HG03108 (cell line): ENCODE data around the gene HS6ST1.

ENCODE experiments used
- ATAC-seq: cut with Tn5 transposase; IDR thresholded peaks from one replicate; pipeline ENCODE4 v1.9.1; 2021; ENCODE audit warnings: moderate library complexity; ENCODE audit not compliant: unreplicated experiment

HS6ST1 gene

DNA sequence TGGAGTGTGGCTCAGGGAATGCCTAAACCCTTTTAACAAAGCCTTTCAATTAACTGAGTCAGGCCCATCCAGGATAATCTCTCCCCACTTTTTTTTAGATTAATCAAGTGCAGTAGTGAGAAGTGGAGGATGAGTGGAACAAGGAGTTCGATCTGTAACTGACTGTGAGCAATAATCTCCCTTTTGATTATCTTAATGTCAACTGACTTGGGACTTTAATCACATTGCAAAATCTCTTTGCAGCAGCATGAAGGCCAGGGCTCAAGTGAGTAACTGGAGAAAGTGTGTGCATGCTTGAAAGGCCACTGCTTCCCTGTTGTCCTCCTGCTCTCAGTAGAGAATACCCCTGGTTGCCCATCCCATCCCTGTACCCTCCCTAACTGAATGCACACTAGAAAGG, 32.1 kb upstream of the HS6ST1 start:
- no peak for ATAC-seq

- ATAC-seq: no peak
Measured at GRCh38 chr2:128348701-128349100, 30.0 kb upstream of the HS6ST1 start.

DNA sequence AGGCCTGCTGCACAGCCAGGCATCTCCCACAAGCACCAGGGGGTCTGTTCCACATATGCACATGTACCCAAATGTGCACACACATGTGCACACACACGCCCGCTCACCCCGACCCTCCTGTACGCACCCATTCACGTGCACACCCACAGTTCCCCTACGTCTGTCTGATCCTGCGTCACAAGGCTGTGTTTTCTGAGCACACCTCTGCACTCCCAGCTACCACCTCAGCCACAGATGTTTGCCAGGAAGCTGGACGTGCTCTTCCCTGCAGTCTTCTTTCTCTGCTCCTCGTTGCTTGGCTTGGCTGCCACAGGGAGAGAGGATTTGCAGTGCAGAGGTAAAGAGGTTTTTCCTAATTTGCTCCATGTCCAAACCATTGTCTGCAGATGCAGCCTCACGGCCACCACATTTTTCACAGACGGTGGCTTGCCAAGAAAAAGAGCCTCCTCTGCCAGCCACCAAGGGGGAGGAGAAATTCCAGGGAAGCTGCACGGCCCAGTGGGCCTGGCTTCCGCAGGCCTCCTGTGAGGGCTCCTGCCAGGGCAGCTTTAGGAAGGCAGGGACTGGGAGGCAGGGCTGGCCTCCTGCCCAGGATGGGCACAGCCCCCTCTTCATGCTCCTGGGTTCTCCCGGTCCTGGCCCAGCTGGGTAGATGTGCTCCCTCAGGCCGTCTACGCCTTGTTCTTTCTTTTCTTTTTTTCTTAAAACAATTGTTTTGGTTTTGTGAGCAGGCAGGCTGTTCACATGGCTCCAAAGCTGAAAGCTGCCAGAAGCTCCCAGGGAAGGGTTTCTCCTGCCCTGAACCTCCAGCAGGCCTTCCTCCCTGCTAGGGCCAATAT, 29.3 kb upstream of the HS6ST1 start:
- ATAC-seq: no peak

DNA sequence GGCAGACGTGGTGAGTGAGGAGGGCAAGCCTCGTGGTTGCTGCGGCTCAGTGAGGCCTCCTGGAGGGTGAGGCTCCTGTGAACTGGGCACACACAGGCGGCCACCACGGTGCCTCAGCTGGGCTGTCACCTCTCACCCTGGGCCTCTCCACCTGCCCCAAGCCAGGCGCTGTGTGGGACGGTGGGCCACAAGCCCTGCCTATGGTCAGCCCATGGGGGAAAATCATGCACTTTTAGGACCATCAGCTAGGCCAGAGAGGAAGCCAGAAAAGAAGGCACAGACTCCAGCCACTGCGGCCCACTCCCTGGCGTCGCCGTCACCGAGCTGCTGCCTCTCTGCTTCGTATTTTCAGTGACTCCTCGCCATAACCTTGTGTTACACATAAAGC, 28.5 kb upstream of the HS6ST1 start:
- ATAC-seq: no peak

DNA sequence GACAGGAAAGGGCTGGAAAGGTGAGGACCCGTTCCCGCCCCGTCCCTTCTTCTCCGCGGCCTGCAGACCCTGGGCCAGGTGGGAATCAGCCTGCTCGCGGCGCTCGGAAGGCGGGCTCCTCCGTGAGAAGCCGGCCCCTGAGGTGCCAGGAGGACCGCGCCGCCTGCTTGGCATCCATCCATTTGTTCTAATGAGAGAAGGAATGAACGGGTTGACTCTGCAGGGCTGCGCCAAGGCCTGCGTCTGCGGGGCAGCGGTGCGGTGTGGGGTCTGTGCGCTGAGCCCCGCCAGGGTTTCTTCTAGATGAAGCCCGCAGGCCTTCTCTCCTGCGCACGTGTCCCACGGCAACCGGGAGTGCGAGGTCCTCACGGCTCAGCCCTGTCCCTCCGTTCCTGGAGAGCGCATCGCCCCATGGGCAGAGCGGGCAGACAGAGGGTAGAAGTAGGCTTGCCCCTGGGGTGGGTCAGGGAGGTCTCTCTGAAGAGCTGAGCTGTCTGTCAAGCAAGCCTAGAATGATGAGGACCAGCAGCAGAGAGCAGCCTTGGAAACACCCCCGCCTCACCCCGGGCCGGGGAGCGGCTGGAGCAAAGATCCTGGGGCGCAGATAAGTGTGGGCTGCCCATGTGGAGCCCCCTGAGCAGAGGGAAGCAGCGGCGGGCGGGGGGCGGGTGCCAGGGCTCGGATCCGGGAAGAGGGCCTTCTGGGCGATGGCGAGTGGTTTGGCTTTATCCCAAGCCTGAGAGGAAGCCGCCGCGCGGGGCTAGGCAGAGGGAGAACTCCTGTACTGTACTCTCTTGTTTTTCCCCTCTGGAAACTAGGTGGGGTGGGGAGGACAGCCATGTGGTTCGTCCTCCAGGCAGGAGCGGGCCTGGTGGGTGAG, 27.9 kb upstream of the HS6ST1 start:
- ATAC-seq: no peak

DNA sequence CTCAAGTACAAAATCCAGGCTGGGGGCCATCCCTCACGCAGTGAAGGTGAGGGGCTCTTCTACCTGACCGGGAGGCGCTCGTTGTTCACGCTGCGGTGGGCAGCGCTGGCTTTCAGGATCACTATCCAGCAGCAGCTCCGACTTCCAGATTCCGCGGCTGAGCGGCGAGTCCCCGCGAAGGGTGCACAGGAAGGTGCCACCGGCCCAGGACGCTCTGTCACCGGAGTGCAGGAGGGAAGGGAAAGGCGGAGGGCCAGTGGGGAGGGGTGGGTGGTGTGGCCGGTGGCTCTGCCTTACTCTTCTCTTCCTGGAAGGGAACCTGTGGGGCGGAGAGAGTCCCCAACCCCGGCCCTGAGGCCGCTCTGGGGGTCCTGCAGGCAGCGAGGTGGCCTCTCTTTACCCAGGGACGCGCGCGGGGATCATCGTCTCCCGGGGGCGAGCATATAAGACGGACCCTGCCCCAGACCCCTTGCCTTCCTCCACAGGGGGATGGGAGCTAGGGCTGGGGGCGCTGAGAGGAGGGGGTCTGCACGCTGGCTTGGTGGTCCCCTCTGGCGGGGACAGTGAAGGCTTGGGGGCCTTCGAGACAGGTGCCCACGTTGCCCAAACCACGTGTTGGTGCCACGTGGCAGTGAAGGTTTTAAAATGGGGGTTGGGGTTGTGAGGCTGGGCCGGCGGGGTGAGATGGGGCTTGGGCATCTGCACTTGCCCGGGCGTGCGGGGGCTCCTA, 26.9 kb upstream of the HS6ST1 start:
- no peak for ATAC-seq

GRCh38 chr2:128344101-128344500, 25.4 kb upstream of the HS6ST1 start:
- ATAC-seq: no peak

DNA sequence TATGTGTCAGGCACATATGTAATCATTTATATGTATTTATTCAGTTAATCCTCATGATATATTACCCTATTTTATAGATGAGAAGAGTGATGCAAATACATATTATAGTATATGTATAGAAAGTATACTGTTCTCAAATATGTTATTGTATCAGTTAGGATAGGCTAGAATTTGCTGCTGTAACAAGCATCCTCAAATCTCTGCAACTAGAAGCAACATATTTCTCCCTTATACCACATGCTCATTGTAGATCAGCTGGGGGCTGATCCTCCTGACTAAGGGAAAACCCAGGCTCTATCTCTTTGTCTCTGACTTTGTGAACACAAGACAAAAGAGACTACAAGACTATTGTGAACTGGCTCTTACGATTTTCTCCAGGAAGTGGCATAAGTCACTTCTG, 24.8 kb upstream of the HS6ST1 start:
- no peak for ATAC-seq

- ATAC-seq: no peak
Measured at GRCh38 chr2:128342550-128342949, 23.9 kb upstream of the HS6ST1 start.

DNA sequence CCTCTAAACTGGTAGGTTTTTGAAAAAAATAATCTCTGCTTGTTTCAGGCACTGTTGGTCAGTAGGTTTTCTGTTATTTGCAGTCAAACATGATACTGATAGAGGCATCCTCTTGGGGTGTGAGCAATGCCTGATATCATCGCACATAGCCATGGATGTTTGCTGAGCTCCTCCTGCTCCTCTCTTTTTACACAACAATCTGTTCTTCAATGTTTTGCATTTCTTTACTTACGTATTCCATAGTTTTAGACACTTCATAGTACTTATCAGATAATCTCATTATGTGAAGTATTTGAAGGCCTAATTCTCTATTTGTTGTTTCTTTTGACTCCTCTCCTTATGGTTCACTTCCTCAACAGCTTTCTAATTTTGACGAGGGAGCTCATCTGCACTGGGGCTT, 23.0 kb upstream of the HS6ST1 start:
- no peak for ATAC-seq

- no peak for ATAC-seq
Measured at GRCh38 chr2:128332091-128332634, 13.5 kb upstream of the HS6ST1 start.

GRCh38 chr2:128330583-128330982, 11.9 kb upstream of the HS6ST1 start:
- no peak for ATAC-seq

DNA sequence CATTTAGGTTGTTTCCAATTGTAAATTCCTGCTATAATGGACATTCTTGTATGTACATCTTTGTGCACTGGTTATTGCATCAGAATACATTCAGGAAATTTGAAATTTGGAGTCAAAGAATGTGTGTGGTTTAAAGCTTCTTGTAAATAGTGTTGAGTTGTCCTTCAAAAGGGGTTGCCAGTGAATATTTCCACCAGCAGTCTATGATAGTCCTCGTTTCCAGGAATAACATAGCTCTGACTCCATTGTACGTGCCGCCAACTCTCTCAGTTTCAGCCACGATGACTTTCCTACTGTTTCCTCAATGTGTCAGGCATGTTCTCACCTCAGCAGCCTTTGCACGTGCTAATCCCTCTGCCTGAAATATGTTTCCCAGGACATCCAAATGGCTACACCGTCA, 10.9 kb upstream of the HS6ST1 start:
- no peak for ATAC-seq

GRCh38 chr2:128327180-128327964, 8.7 kb upstream of the HS6ST1 start:
- ATAC-seq: no peak

- ATAC-seq: no peak
Measured at GRCh38 chr2:128326346-128326745, 7.7 kb upstream of the HS6ST1 start.

GRCh38 chr2:128325611-128326181, 7.0 kb upstream of the HS6ST1 start:
- ATAC-seq: no peak

DNA sequence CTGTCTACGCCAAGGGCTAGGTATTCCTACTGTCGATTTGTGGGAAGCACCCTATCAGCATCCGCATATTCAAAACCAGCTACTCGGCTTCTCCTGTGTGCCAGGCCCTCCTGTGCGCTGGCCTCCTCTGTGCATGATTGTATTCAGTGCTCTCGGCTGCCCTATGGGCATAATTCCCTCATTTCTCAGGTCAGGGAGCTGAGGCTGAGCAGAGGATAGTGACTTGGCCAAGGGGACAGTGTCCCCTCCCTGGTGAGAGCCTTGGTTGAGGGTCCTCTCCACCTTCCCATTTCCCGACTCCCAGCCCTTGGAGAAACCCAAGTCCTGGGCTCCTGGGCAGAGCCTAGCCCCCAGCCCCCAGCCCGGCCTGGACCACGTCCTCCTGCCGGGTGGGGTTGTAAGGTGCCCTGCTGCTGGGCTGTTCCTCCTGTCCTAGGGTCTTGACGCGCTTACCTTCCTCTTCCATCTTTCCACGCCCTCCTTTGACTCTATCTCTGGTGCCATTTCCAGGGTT, 6.3 kb upstream of the HS6ST1 start:
- no peak for ATAC-seq

- no peak for ATAC-seq
Measured at GRCh38 chr2:128324008-128324896, 5.6 kb upstream of the HS6ST1 start.

DNA sequence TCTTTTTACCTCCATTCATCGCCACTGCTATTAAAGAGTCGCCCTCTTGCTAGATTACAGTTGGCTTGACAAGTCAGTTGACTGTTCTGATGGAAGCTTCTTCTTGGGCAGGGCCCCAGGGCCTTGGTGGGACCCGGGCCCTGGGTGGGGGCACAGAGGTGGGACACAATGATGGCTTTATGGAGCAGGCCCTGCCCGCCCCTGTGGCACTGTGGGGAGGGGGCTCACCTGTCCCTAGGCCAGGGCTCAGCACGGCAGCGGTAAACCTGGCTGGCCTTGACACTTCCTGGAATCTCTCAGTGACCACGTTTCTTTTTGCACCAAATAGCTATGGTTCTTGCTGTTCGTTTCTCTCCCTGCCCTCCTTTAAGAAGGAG, 4.9 kb upstream of the HS6ST1 start:
- no peak for ATAC-seq
